Measurements from ENCODE around the gene RTN4RL1. TPM values are rescaled to one million over a fixed set of nuclear protein-coding genes. Genes with fewer than 3 reads are reported as not detected.

Gene RTN4RL1
- total and polyA plus RNA-seq, 9 of the 15 experiments (the other 6 are each of a cell fraction or from before 2014, with no cell fraction given) = 0.04 to 0.06 (median 0.04) TPM; not detected in 5

DNA sequence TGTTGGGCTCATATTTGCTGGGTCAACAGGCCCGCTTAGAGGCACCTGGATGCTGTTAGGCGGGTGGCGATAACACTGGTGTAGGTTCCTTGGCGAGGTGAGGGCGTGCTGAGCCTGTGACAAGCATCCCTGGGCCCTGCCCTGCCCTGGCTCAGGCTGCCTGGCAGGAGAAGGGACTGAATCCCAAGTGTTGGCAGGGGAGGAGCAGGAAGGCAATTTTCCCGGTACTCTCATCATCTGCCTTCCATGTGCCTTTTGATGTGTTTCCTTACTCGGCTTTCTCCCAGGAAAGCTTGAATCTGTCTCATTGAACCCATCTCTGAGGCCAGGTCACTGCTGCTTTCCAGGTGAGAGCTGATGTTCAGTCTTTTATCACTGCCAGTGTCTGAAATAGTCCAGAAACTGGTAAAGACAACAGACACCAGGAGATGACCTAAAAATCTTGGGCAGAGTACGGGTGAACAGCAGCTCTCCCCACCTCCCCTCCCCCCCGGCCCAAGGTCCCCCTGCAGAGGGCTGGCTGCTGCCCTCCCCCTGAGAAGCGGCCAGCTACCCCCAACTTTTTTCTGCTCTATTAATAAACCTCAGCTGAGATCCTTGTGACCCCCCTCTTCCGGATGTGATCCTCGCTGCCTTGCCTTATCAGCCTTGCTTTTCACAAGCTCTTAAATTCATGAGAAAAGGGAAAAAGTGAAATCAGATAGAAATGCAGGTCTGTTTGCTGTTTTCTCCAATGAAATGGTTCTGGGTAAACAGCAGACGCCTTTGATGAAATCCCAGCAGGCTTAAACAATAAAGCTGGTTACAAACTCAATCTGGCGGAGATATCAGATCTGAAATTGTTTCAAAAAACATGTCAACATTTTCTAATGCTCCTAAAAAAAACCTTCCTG lies 29.0 kb downstream of the RTN4RL1 start (continued):
- TF ChIP-seq MGA (IDR thresholded peaks at IDR 0.05) = no peak
